MM.1S (cell line): ENCODE results near the gene SLC18A3.

Experiments used
- DNase-seq: peaks from one replicate; pipeline ENCODE4 v3.0.0-alpha.2; 2015
- H2AFZ ChIP-seq: fragments of 300-600 bp; sonication (generic); 2 replicates; pipeline ENCODE4 v1.6.0; 2016; ENCODE audit warnings: antibody characterized with exemption, low read length
- H3F3A ChIP-seq: fragments of 300-600 bp; sonication (generic); 2 replicates; pipeline ENCODE4 v1.6.1; 2016; ENCODE audit warnings: mild to moderate bottlenecking, antibody characterized with exemption, low read length, moderate library complexity, mixed read lengths; ENCODE audit not compliant: insufficient read depth
- H3K27ac ChIP-seq: fragments of 300-600 bp; sonication (generic); 2 replicates; pipeline ENCODE4 v1.5.1; 2016; ENCODE audit warnings: mild to moderate bottlenecking, low read length
- H3K27me3 ChIP-seq: fragments of 300-600 bp; sonication (generic); replicated peaks from 2 replicates; pipeline ENCODE4 v1.6.0; 2016; ENCODE audit warnings: low read length; ENCODE audit not compliant: insufficient read depth
- H3K36me3 ChIP-seq: fragments of 300-600 bp; sonication (generic); replicated peaks from 2 replicates; pipeline ENCODE4 v1.6.1; 2016; ENCODE audit warnings: mild to moderate bottlenecking, low read length, mixed read lengths; ENCODE audit not compliant: insufficient read depth
- H3K4me1 ChIP-seq: fragments of 300-600 bp; sonication (generic); 2 replicates; pipeline ENCODE4 v1.6.1; 2016; ENCODE audit warnings: low read length, mixed read lengths
- H3K4me2 ChIP-seq: fragments of 300-600 bp; sonication (generic); 2 replicates; pipeline ENCODE4 v1.6.0; 2016; ENCODE audit warnings: low read depth, low read length
- H3K4me3 ChIP-seq: fragments of 300-600 bp; sonication (generic); 2 replicates; pipeline ENCODE4 v1.5.1; 2016; ENCODE audit warnings: low read length, mixed read lengths
- H3K79me2 ChIP-seq: fragments of 300-600 bp; sonication (generic); 2 replicates; pipeline ENCODE4 v1.6.1; 2016; ENCODE audit warnings: mixed run types, low read length, mixed read lengths
- H3K9ac ChIP-seq: fragments of 300-600 bp; sonication (generic); 2 replicates; pipeline ENCODE4 v1.6.1; 2016; ENCODE audit warnings: low read length, mixed read lengths
- H3K9me2 ChIP-seq: fragments of 300-600 bp; sonication (generic); replicated peaks from 2 replicates; pipeline ENCODE4 v1.6.1; 2016; ENCODE audit warnings: mild to moderate bottlenecking, low read length, mixed read lengths; ENCODE audit not compliant: insufficient read depth
- H3K9me3 ChIP-seq: fragments of 300-600 bp; sonication (generic); replicated peaks from 2 replicates; pipeline ENCODE4 v1.6.1; 2016; ENCODE audit warnings: mild to moderate bottlenecking, low read length, mixed read lengths; ENCODE audit not compliant: insufficient read depth
- H4K20me1 ChIP-seq: fragments of 300-600 bp; sonication (generic); 2 replicates; pipeline ENCODE4 v1.6.1; 2016; ENCODE audit warnings: mild to moderate bottlenecking, low read length, moderate library complexity, mixed read lengths; ENCODE audit not compliant: insufficient read depth
- EZH2 ChIP-seq: fragments of 300-600 bp; sonication (generic); optimal IDR thresholded peaks from 2 replicates; pipeline ENCODE3; 2017; ENCODE audit warnings: low read depth, mild to moderate bottlenecking, antibody characterized with exemption, low read length, mixed read lengths
- EZH2phosphoT487 ChIP-seq: fragments of 300-600 bp; sonication (generic); IDR thresholded peaks from 2 replicates; pipeline ENCODE4 v1.6.1; 2018; ENCODE audit warnings: antibody characterized with exemption, low read length
- TF ChIP-seq, protein P1 (sequence below): fragments of 300-600 bp; sonication (generic); IDR thresholded peaks from 2 replicates; pipeline ENCODE4 v1.5.1; 2016; ENCODE audit warnings: antibody characterized with exemption, low read length, mixed read lengths

The SLC18A3 gene

DNA sequence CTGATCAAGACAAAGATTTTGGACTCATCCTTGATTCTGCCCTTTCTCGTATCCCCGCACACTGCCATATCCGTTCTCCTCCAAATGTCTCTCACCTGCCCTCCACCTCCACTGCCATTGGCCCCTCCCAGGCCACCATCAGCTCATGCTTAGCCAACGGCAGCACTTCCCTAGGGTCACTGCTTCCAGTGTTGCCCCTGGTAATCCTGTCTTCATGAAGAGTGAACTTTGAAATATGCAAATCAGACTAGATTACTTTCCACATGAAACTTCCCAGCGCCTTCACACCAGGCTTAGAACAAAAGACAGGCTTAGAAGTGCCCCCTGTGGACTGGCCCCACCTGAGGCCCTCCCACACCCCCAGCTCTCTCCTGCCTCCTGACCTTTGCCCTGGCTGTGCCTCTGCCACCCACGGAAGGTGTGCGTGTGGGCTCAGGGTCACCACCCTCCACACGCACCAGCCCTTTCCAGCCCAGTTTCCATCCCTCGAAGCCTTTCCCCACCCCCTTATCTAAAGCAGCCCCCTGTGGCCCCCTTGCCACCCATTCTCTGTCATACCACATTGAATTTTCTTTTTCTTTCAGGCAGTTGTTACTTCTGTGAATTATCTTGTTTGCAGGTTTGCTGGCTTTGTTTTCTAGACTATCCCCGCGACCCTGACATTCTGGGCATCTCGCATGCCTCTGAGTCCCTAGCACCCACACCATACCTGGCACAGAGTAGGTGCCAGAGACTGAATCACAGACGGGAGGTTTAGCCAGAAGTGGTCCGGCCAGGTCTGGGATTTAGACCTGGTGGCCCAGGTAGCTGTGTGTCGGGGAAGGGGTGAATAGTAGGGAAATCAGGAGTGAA is 42.5 kb downstream of the SLC18A3 start:
- no peak for DNase-seq
- Histone ChIP-seq H3K36me3 (no peaks in the 10 kb centered on the region), H2AFZ (no peak overlapping the region), H3K4me2 (no peak overlapping the region), H4K20me1 (no peaks in the 10 kb centered on the region), H3F3A (no peaks in the 10 kb centered on the region), H3K79me2 (no peaks in the 10 kb centered on the region), H3K27me3 (no peaks in the 10 kb centered on the region), H3K9me2 (no peaks in the 10 kb centered on the region), H3K4me1 (no peaks in the 10 kb centered on the region), H3K4me3 (no peak overlapping the region), H3K9ac (no peak overlapping the region), H3K9me3 (no peaks in the 10 kb centered on the region), H3K27ac (no peak overlapping the region)
- TF ChIP-seq EZH2 (no peak), EZH2phosphoT487 (no peak)
- TF ChIP-seq, protein P1, sequence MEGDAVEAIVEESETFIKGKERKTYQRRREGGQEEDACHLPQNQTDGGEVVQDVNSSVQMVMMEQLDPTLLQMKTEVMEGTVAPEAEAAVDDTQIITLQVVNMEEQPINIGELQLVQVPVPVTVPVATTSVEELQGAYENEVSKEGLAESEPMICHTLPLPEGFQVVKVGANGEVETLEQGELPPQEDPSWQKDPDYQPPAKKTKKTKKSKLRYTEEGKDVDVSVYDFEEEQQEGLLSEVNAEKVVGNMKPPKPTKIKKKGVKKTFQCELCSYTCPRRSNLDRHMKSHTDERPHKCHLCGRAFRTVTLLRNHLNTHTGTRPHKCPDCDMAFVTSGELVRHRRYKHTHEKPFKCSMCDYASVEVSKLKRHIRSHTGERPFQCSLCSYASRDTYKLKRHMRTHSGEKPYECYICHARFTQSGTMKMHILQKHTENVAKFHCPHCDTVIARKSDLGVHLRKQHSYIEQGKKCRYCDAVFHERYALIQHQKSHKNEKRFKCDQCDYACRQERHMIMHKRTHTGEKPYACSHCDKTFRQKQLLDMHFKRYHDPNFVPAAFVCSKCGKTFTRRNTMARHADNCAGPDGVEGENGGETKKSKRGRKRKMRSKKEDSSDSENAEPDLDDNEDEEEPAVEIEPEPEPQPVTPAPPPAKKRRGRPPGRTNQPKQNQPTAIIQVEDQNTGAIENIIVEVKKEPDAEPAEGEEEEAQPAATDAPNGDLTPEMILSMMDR, result no peak

DNA sequence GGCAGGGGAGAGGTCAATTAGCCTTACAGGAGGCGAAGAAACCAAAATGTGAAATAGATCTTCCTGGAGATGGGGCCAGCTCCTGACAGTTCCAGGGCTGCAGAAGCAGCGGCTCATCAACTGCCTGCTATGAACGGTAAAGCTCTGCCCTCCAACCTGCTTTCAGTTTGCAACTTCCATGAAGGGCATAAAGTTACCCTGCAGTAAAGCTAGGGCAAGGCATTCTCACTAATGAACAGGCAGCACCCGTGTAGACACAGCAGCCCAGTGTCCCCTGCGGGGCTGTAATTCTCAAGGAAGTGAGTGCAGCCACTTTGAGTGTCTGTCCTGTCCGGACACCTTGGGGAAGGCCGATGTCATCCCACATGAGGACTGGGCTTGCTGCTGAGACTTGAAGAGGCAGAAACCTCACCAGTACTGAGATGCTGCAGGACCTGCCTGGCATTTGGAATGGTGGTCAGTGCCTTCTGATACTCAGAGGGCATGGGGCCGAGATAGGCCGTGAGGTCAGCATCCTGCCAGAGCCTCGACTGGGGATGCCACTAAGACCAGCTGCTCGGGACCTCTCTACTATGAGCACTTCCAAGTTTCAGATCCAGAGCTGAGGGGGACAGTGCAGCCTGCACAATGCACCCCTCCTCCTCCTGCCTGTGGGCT is 43.3 kb downstream of the SLC18A3 start:
- no peak overlapping the region for H3K27ac ChIP-seq
- H3K4me2 ChIP-seq, result no peak overlapping the region
- H3K4me3 ChIP-seq, result no peak overlapping the region
- no peaks in the 10 kb centered on the region for H3K36me3 ChIP-seq
- no peaks in the 10 kb centered on the region for H3K9me3 ChIP-seq
- H3K79me2 ChIP-seq, result no peaks in the 10 kb centered on the region
- H3F3A ChIP-seq, result no peaks in the 10 kb centered on the region
- no peaks in the 10 kb centered on the region for H3K4me1 ChIP-seq
- no peaks in the 10 kb centered on the region for H3K9me2 ChIP-seq
- H4K20me1 ChIP-seq, result no peaks in the 10 kb centered on the region
- H3K9ac ChIP-seq, result no peak overlapping the region
- DNase-seq, result no peak
- no peak overlapping the region for H2AFZ ChIP-seq
- no peaks in the 10 kb centered on the region for H3K27me3 ChIP-seq
- TF ChIP-seq, protein P1, result no peak
- TF ChIP-seq EZH2phosphoT487 (no peak), EZH2 (no peak)

DNA sequence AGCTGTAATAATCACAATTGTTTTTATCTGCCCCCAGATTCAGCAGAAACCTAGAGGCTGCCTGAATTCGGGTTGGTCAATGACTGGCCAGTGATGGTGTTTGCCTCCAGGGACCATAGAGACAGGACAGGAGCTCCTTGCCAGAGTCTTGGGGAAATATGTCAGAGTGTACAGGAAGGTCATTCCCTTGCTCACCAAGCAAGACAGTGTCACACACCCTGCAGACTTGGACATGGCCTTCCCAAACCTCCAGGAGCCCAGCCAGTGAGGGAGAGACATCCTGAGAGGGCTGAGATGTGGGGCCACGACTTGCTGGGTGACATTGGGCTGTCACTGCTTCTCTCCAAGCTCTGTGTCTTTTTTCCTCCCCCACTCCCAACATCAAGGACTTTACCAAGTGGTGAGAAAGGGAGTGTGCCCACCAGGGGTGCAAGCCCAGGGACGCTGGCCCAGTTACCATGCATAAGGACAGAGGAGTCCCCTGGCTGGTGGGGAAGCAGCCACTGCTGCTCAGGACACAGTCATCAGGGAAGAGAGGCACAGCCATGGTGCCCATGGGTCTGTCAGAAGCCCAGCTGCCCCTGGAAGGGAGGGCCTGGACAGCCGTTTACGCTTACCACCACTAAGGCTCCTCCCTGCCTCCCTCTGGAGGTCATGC is 44.1 kb downstream of the SLC18A3 start:
- no peak overlapping the region for H3K9ac ChIP-seq
- no peaks in the 10 kb centered on the region for H3K9me3 ChIP-seq
- H3K36me3 ChIP-seq, result no peaks in the 10 kb centered on the region
- no peak overlapping the region for H3K4me3 ChIP-seq
- H3K27ac ChIP-seq, result no peak overlapping the region
- DNase-seq, result no peak
- no peaks in the 10 kb centered on the region for H3K9me2 ChIP-seq
- H3F3A ChIP-seq, result no peaks in the 10 kb centered on the region
- H3K27me3 ChIP-seq, result no peaks in the 10 kb centered on the region
- H2AFZ ChIP-seq, result no peak overlapping the region
- no peaks in the 10 kb centered on the region for H3K4me1 ChIP-seq
- TF ChIP-seq EZH2phosphoT487 (no peak), EZH2 (no peak)
- TF ChIP-seq, protein P1, result no peak
- no peak overlapping the region for H3K4me2 ChIP-seq
- no peaks in the 10 kb centered on the region for H3K79me2 ChIP-seq
- H4K20me1 ChIP-seq, result no peaks in the 10 kb centered on the region
